HG03354 (cell line): ENCODE measurements around the gene ATP1B4.

Source experiments
- ATAC-seq: cut with Tn5 transposase; IDR thresholded peaks from one replicate; pipeline ENCODE4 v1.9.1; 2021; ENCODE audit warnings: mild to moderate bottlenecking; ENCODE audit not compliant: unreplicated experiment, poor library complexity, severe bottlenecking

ATP1B4 gene

GRCh38 chrX:120367402-120368109, 5.7 kb downstream of the ATP1B4 start:
- no peak for ATAC-seq

DNA sequence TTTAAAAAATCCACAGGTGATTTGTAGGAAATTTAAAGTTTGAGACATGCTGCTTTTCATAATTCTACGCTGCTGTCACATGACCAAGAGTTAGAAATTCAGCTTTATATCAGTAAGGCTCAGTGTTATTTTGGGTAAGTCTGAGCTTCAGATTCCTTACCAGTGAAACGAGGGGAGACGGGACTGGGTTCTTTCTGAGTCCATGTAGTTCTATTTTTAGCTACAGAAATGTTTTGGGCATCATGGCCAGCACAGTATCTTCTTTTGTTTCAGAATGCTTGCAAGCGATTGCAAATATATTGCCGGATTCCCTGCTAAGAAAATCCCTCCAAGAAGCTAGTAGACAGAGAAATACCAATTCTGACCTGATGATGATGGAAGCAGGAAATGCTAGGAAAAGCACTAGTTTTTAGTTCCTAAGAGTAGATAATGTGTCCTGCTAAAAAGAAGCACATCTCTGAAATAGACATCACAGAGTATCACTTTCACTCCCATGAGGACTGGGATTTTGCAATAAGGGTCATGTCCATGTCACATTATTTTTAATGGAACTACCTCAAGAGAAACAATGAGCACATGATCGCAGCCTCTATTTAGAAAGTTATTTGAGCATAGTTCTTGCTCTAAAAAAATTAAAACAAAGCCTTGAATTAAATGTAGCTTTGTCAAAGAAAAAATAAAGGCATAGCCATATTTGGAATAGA, 10.9 kb downstream of the ATP1B4 start:
- no peak for ATAC-seq

- no peak for ATAC-seq
These were observed 15.3 kb downstream of the ATP1B4 start for GRCh38 chrX:120377179-120377578.

- ATAC-seq, result no peak
These were observed 15.8 kb downstream of the ATP1B4 start for GRCh38 chrX:120377715-120378114.

GRCh38 chrX:120378570-120378969, 16.7 kb downstream of the ATP1B4 start:
- no peak for ATAC-seq

DNA sequence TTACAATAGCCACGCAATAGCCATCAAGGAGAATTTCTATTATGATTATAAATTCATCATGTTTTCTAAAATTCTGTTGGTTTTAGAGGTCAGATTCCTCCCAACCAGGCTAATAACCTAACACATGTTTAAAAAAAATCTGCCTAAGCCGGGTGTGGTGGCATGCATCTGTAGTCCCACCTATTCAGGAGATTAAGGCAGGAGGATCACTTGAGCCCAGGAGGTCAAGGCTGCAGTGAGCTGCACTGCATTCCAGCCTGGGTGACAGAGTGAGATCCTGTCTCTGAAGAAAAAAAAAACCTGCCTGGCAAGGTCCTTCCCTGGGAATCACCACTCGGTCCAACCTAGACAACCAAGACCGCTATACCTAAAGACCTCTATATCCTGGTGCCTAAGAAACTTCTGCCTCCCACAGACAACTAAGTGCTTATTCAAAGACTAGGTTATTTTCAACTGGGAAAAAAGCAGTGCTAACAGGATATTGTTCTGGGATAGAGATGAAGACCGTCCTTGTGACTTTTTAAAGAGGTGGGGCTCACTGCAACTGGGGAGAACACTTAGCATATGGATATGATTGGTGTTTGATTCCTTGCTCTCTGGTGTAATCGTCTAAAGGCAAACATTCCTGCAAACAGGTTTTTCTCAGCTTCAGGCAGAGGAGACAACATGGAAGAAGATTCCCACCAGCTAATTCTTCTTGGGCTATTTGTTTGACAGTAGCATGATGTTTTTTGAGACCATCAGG, 18.2 kb downstream of the ATP1B4 start:
- no peak for ATAC-seq

DNA sequence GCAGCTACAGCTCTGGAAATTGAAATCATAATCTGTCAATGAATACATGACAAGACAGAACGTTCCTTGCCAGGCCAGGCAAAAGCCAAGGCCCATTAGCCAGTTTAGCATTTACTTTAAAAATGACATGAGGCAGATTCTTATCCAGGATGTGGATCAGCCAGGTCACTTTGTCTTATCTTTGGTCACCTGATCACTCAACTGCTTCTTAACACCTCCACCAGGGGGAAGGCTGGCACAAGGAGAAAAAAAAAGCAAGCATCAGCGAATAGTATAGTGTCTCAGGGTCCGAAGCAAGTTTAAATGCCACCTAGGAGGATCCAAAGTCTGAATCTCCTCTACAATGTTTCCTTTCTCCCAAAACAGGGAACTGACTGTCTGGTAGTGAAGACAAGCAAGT, 18.8 kb downstream of the ATP1B4 start:
- peak; percentile 94 for ATAC-seq

- ATAC-seq, result no peak
These were observed 39.4 kb downstream of the ATP1B4 start for GRCh38 chrX:120401301-120401700.

DNA sequence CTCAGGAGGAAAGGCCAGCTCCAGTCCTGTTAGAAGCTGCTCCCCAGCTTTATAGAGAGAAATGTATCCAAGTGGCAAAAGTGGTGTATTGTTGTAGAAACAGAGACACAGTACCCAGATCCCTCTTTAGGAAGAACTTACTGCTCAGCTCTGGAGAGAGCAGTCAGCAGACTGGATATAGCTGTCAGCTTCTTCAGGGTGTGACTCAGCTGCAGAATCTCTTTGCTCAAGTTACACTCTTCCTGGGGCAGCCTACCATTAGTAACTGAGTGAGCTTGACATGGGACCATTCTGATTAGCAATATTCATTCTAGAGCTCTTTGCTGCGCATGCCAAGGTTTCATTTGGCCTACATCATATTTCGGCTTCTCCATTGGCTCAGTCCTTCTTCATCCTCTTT, 40.5 kb downstream of the ATP1B4 start:
- no peak for ATAC-seq

- no peak for ATAC-seq
These were observed 44.7 kb downstream of the ATP1B4 start for GRCh38 chrX:120406638-120407037.

DNA sequence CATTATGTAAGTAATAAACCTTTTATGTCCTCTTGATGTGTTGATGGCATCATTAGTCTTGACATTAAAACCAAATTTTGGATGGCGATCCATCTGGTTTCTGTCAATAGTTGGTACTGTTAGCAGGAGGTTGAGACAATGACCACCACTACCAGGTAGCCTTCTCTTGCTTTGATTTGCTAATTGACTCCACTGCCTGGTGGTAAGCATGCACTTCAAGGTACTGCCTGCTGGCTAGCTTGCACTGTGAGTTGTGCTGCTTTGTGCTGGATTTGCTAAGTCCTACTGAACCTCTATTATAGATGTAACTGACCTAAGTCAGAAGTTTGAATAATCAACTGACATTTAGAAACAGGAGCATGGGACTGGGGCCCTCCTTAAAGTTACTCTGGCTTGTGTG, 46.3 kb downstream of the ATP1B4 start:
- no peak for ATAC-seq

GRCh38 chrX:120419463-120419862, 57.6 kb downstream of the ATP1B4 start:
- peak; percentile 84 for ATAC-seq

- ATAC-seq, result no peak
These were observed 64.7 kb downstream of the ATP1B4 start for GRCh38 chrX:120426599-120426998.

GRCh38 chrX:120428309-120428708, 66.4 kb downstream of the ATP1B4 start:
- ATAC-seq, result no peak

- ATAC-seq, result peak; percentile 84
These were observed 68.1 kb downstream of the ATP1B4 start for GRCh38 chrX:120429776-120430540.
